GM12878 (cell line): ENCODE data around the gene ZNF837. TPM values are rescaled to one million over a fixed set of nuclear protein-coding genes. Genes with fewer than 3 reads are reported as not detected.

ENCODE experiments used
- BHLHE40 ChIP-seq, 2 experiments: fragments of 450-650 bp in 1 of 2; IDR thresholded peaks; 2 replicates each; pipeline ENCODE4 v1.6.1; 2011 to 2017; ENCODE audit warnings: low read depth in 2 of 2, borderline replicate concordance in 1 of 2, improper control_type of control experiment in 1 of 2, low read length in 1 of 2, mild to moderate bottlenecking in 1 of 2
- E2F4 ChIP-seq: IDR thresholded peaks from 2 replicates; pipeline ENCODE4 v1.6.1; 2012; ENCODE audit warnings: low read depth, low read length, improper control_type of control experiment
- EGR1 ChIP-seq, 2 experiments: IDR thresholded peaks; 1 replicate in 1 of 2; 2 replicates in 1 of 2; pipeline ENCODE4 v1.6.1; 2011 to 2012; ENCODE audit warnings: low read depth in 2 of 2, low read length in 2 of 2, borderline replicate concordance in 1 of 2, mild to moderate bottlenecking in 1 of 2, moderate library complexity in 1 of 2
- FOXK2 ChIP-seq: fragments of 450-650 bp; IDR thresholded peaks from 2 replicates; pipeline ENCODE4 v1.6.1; 2017; ENCODE audit warnings: mild to moderate bottlenecking, moderate library complexity
- IKZF1 ChIP-seq: fragments of 450-650 bp; conservative IDR thresholded peaks from 2 replicates; pipeline ENCODE4 v1.6.1; 2017; ENCODE audit warnings: antibody characterized with exemption, mild to moderate bottlenecking
- IRF3 ChIP-seq: fragments of 450-650 bp; IDR thresholded peaks from 2 replicates; pipeline ENCODE4 v1.6.1; 2014; ENCODE audit warnings: mild to moderate bottlenecking
- MEF2B ChIP-seq: fragments of 450-650 bp; IDR thresholded peaks from 2 replicates; pipeline ENCODE4 v1.6.1; 2018; ENCODE audit warnings: mild to moderate bottlenecking, moderate library complexity; ENCODE audit not compliant: partially characterized antibody, poor library complexity, severe bottlenecking
- MTA2 ChIP-seq: fragments of 450-650 bp; IDR thresholded peaks from 2 replicates; pipeline ENCODE4 v1.6.1; 2016; ENCODE audit warnings: low read depth, mild to moderate bottlenecking, moderate library complexity
- PBX3 ChIP-seq: IDR thresholded peaks from 2 replicates; pipeline ENCODE4 v1.6.1; 2011; ENCODE audit warnings: mild to moderate bottlenecking, low read depth, low read length, moderate library complexity; ENCODE audit not compliant: insufficient replicate concordance
- PML ChIP-seq: IDR thresholded peaks from 2 replicates; pipeline ENCODE4 v1.6.1; 2012; ENCODE audit warnings: low read length, inconsistent platforms
- POLR2A ChIP-seq: IDR thresholded peaks from 2 replicates; pipeline ENCODE4 v1.6.1; 2011; ENCODE audit warnings: low read depth, mild to moderate bottlenecking, low read length
- RELA ChIP-seq: fragments of 450-650 bp; IDR thresholded peaks from 2 replicates; pipeline ENCODE4 v1.8.0; 2014; ENCODE audit warnings: borderline replicate concordance; ENCODE audit not compliant: partially characterized antibody
- RUNX3 ChIP-seq: IDR thresholded peaks from 2 replicates; pipeline ENCODE4 v1.6.1; 2012; ENCODE audit warnings: low read length, inconsistent platforms
- SRF ChIP-seq, 2 experiments: IDR thresholded peaks; 2 replicates each; pipeline ENCODE4 v1.6.1; 2011; ENCODE audit warnings: low read depth in 2 of 2, low read length in 2 of 2, mild to moderate bottlenecking in 1 of 2, moderate library complexity in 1 of 2
- STAT1 ChIP-seq: fragments of 450-650 bp; conservative IDR thresholded peaks from 2 replicates; pipeline ENCODE4 v1.6.1; 2014; ENCODE audit warnings: antibody characterized with exemption, mild to moderate bottlenecking
- ZBTB33 ChIP-seq: fragments of 450-650 bp; IDR thresholded peaks from 2 replicates; pipeline ENCODE4 v1.6.1; 2017; ENCODE audit warnings: mild to moderate bottlenecking
- ZNF592 ChIP-seq: fragments of 450-650 bp; IDR thresholded peaks from 2 replicates; pipeline ENCODE4 v1.6.1; 2017; ENCODE audit warnings: mild to moderate bottlenecking, moderate library complexity
- polyA plus RNA-seq, 11 experiments: library from polyadenylated mRNA; depleted of rRNA in 4 of 11; unstranded in 6 of 11; stranded (reverse) in 5 of 11; fragments of >200 nt; fragmentation: Nextera tagmentation in 4 of 11; fragmentation: Illumina TruSeq in 1 of 11; extraction: Ambion mirVana in 4 of 11; extraction: Trizol in 1 of 11; gene quantifications; 1 replicate in 1 of 11; 2 replicates in 10 of 11; pipeline versions ENCODE4 v1.2.1 to v1.2.3, GENCODE V29; 2011 to 2016; ENCODE audit warnings: inconsistent platforms in 2 of 11, missing spikeins in 2 of 11, low read depth in 1 of 11
- total RNA-seq, 4 experiments: library from RNA; depleted of rRNA in 3 of 4; stranded (reverse); fragments of >200 nt in 3 of 4; fragmentation: Illumina TruSeq in 1 of 4; extraction: Trizol in 1 of 4; gene quantifications; 2 replicates each; pipeline versions ENCODE4 v1.2.1 to v1.2.3, GENCODE V29; 2013 to 2021

Gene ZNF837
- total and polyA plus RNA-seq, 10 of the 15 experiments (the other 5 are each of a cell fraction or from before 2014, with no cell fraction given): 0.07 to 2.9 (median 2.0) TPM; not detected in 2

GRCh38 chr19:58326914-58327726 lies 53.7 kb downstream of the ZNF837 start, which contains the start of gene ZSCAN22 (continued):
- TF ChIP-seq PBX3 (peak; percentile 44), STAT1 (peak; percentile 90; the same call in 1 of the 2 replicates), IRF3 (no peak), SRF (IDR thresholded peaks at IDR 0.05; ENCODE audit: low read depth in 2 of 2, low read length in 2 of 2) (peak in 1 of 2 experiments; percentile 78; a peak in 2 of 4 replicates), E2F4 (no peak), RUNX3 (peak; percentile 62), MEF2B (no peak), FOXK2 (0 out of 2 replicates have a peak, but pooled peaks have one; percentile 25), POLR2A (peak; percentile 88), PML (peak; percentile 75; the same call in 1 of the 2 replicates), EGR1 (IDR thresholded peaks at IDR 0.05; ENCODE audit: borderline replicate concordance in 1 of 2, low read depth in 2 of 2, low read length in 2 of 2) (peak; percentile 38 to 73; a peak in 2 of 3 replicates), MTA2 (peak; percentile 50; the same call in 1 of the 2 replicates), ZBTB33 (0 out of 2 replicates have a peak, but pooled peaks have one; percentile 28), ZNF592 (no peak), BHLHE40 (IDR thresholded peaks at IDR 0.05; ENCODE audit: borderline replicate concordance in 1 of 2, low read depth in 2 of 2, low read length in 1 of 2) (peak in 1 of 2 experiments; percentile 78; a peak in 2 of 4 replicates), RELA (peak; percentile 87), IKZF1 (peak; percentile 100)
